Neural crest cell (in vitro differentiated cells): ENCODE data around the gene EIF2S3B. TPM values are rescaled to one million over a fixed set of nuclear protein-coding genes. Genes with fewer than 3 reads are reported as not detected.

Experiments used
- DNase-seq: peaks from one replicate; pipeline ENCODE4 v3.0.0; 2021; ENCODE audit warnings: low read depth, mixed read lengths, low spot score
- H3K27ac Mint-ChIP-seq: one replicate; pipeline ENCODE4 v1.8.0; 2021; ENCODE audit warnings: mild to moderate bottlenecking, mixed read lengths; ENCODE audit not compliant: unreplicated experiment
- H3K27me3 Mint-ChIP-seq: 2 replicates; pipeline ENCODE4 v1.8.0; 2021; ENCODE audit warnings: low read depth, mild to moderate bottlenecking, mixed read lengths
- H3K36me3 Mint-ChIP-seq: 2 replicates; pipeline ENCODE4 v1.8.0; 2021; ENCODE audit warnings: low read depth, mild to moderate bottlenecking, mixed read lengths
- H3K4me1 Mint-ChIP-seq: 2 replicates; pipeline ENCODE4 v1.8.0; 2021; ENCODE audit warnings: mixed read lengths
- H3K4me3 Mint-ChIP-seq: one replicate; pipeline ENCODE4 v1.8.0; 2021; ENCODE audit warnings: mild to moderate bottlenecking, mixed read lengths
- H3K9me3 Mint-ChIP-seq: 2 replicates; pipeline ENCODE4 v1.8.0; 2021; ENCODE audit warnings: mixed read lengths
- CTCF ChIP-seq: fragments of 200-600 bp; sonication (generic); conservative IDR thresholded peaks from 2 replicates; pipeline ENCODE4 v1.5.0; 2021; ENCODE audit warnings: antibody characterized with exemption, mild to moderate bottlenecking
- total RNA-seq: library from RNA; stranded (reverse); gene quantifications from 2 replicates; pipeline ENCODE4 v1.2.1, GENCODE V29; 2021

The EIF2S3B gene
- total RNA-seq, 1 donor from 2014 or later: 0.96 TPM

- no peak overlapping the region for H3K4me3 Mint-ChIP-seq
- no peak overlapping the region for H3K27ac Mint-ChIP-seq
- TF ChIP-seq CTCF: no peak
- no peaks in the 10 kb centered on the region for H3K36me3 Mint-ChIP-seq
- peaks cover 10% of the 10 kb centered on the region for H3K27me3 Mint-ChIP-seq
- peaks cover 8% of the 10 kb centered on the region for H3K9me3 Mint-ChIP-seq
- DNase-seq: no peak
- H3K4me1 Mint-ChIP-seq: no peaks in the 10 kb centered on the region
Observed at GRCh38 chr12:10491766-10492165, 13.9 kb upstream of the EIF2S3B start.

GRCh38 chr12:10497602-10498001 lies 8.1 kb upstream of the EIF2S3B start:
- Mint-ChIP-seq H3K9me3 (peaks cover 3% of the 10 kb centered on the region), H3K27me3 (peaks cover 33% of the 10 kb centered on the region), H3K27ac (no peak overlapping the region), H3K36me3 (no peaks in the 10 kb centered on the region), H3K4me1 (no peaks in the 10 kb centered on the region), H3K4me3 (no peak overlapping the region)
- no peak for TF ChIP-seq CTCF
- DNase-seq: no peak

- no peak overlapping the region for H3K4me3 Mint-ChIP-seq
Observed at GRCh38 chr12:10498042-10498441, 7.6 kb upstream of the EIF2S3B start.

GRCh38 chr12:10501030-10501429 lies 4.7 kb upstream of the EIF2S3B start:
- Mint-ChIP-seq H3K9me3 (peaks cover 2% of the 10 kb centered on the region), H3K36me3 (no peaks in the 10 kb centered on the region), H3K4me1 (no peaks in the 10 kb centered on the region), H3K27me3 (peaks cover 28% of the 10 kb centered on the region), H3K4me3 (no peak overlapping the region), H3K27ac (peak overlapping the region; percentile 14)
- no peak for DNase-seq
- no peak for TF ChIP-seq CTCF

More at GRCh38 chr12:10498042-10498441, 7.6 kb upstream of the EIF2S3B start:
- Mint-ChIP-seq H3K9me3 (peaks cover 4% of the 10 kb centered on the region), H3K27ac (no peak overlapping the region), H3K27me3 (peaks cover 33% of the 10 kb centered on the region), H3K36me3 (no peaks in the 10 kb centered on the region), H3K4me1 (no peaks in the 10 kb centered on the region)
- DNase-seq: no peak
- TF ChIP-seq CTCF: no peak

- H3K9me3 Mint-ChIP-seq: peaks cover 5% of the 10 kb centered on the region
- no peak overlapping the region for H3K27ac Mint-ChIP-seq
- no peak for DNase-seq
- H3K4me3 Mint-ChIP-seq: no peak overlapping the region
- no peaks in the 10 kb centered on the region for H3K4me1 Mint-ChIP-seq
- H3K27me3 Mint-ChIP-seq: peaks cover 14% of the 10 kb centered on the region
- no peak for TF ChIP-seq CTCF
- H3K36me3 Mint-ChIP-seq: no peaks in the 10 kb centered on the region
Observed at GRCh38 chr12:10503460-10503859, 2.2 kb upstream of the EIF2S3B start.
